Posterior vena cava (tissue), 2 donors: ENCODE measurements around the gene CLIC5. TPM values are rescaled to one million over a fixed set of nuclear protein-coding genes. Genes with fewer than 3 reads are reported as not detected.

Source experiments
- DNase-seq: peaks from one replicate; pipeline ENCODE4 v3.0.0-alpha.2; 2020; ENCODE audit warnings: low spot score
- intact Hi-C, 2 donors: fragments of 100-400 bp; cut with DNase I; formaldehyde crosslinking; loops; one replicate each; pipeline versions ENCODE4 v1.14.1 to v1.14.2; 2022 to 2023
- total RNA-seq, 2 donors: library from RNA; stranded (reverse); fragmentation: NEBNext Ultra II Directional; extraction: Animal tissue kit (Norgen Biotek cat#: 25700); gene quantifications; one replicate each; pipeline ENCODE4 v1.2.1, GENCODE V29; 2021
- donor health status: DM: yes; HTN: yes; CAD: no.
- donor health status: DM: yes; HTN: yes; CAD: no.

Gene CLIC5
- total RNA-seq, 2 donors from 2014 or later, result 7.6 to 9.4 TPM

GRCh38 chr6:46040288-46040687 lies 24.6 kb upstream of the CLIC5 start:
- no peak for DNase-seq
- intact Hi-C loops, result no loop called here

DNA sequence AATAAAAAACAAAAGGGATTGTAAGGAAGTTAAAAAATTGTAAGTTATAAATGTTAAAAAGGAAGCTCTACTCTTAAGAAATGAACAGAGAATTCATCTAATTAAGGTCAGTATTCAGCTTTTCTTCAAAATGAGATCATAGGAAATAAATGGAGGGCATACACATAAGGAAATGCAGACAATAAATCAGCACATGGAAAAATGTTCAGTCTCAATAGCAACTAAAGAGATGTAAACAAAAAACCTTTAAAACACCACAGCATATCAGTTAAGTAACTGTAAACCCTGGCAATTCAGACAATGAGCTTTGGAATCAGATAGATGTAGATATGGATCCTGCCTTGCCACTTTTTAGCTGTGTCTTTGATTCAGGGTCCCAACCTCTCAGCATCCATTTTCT lies 24.0 kb upstream of the CLIC5 start:
- no peak for DNase-seq
- intact Hi-C loops, result no loop called here

DNA sequence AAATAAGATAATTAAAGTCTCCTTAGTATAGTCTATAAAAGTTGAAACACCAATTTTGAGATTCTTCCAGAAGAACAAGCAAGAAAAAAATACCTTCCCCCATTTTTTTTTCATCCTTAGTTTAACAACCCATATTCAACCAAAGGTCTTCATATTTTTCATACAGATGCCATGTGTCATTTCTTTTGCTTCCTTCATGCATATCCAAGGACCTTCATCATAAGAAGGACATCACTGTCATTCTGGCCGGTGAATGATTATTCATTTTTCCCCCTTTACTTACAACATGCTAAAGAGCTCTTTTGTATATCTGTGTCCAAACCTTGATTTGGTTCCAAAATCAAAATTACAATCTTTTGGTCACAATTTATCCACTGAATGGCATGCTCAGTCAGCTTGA lies 21.3 kb upstream of the CLIC5 start:
- intact Hi-C loops, result no loop called here
- DNase-seq, result no peak

DNA sequence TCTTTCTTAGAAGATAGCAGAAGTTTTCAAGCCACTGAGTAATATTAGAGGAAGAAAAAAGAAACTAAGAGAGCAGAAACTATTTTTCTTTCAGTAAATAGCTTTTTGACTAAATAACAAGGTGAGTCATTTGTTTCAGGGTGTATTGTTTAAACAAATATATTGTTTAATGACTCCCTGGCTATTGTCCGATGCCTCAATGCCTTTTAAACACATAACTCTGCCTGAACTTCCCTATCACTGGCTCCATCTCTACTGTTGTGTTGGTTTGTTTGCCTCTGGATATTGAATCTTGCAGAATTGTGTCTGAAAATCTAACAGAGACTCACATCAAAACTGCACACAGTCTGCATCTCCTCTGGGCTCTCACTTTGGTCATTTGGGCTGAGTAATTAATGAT lies 19.6 kb upstream of the CLIC5 start:
- intact Hi-C loops, result no loop called here
- no peak for DNase-seq

- DNase-seq, result no peak
- intact Hi-C loops, result no loop called here
Measured at GRCh38 chr6:46032110-46032998, 16.7 kb upstream of the CLIC5 start.

- DNase-seq, result no peak
- intact Hi-C loops, result no loop called here
Measured at GRCh38 chr6:46029602-46030001, 13.9 kb upstream of the CLIC5 start.

GRCh38 chr6:46026307-46026706 lies 10.6 kb upstream of the CLIC5 start:
- intact Hi-C loops, result no loop called here
- no peak for DNase-seq

DNA sequence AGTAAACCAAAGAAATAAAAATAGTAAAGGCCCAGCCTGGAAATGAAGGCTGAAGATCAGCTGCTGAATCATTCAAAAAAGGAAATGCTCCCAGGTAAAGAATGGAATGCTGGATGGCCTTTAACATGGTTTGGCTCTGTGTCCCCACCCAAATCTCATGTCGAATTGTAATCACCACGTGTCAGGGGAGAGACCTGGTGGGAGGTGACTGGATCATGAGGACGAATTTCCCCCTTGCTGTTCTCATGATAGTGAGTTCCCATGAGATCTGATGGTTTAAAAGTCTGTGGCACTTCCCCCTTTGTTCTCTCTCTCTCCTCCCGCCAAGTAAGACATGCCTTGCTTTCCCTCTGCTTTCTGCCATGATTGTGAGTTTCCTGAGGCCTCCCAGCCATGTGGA lies 9.9 kb upstream of the CLIC5 start:
- intact Hi-C loops, result no loop called here
- no peak for DNase-seq

DNA sequence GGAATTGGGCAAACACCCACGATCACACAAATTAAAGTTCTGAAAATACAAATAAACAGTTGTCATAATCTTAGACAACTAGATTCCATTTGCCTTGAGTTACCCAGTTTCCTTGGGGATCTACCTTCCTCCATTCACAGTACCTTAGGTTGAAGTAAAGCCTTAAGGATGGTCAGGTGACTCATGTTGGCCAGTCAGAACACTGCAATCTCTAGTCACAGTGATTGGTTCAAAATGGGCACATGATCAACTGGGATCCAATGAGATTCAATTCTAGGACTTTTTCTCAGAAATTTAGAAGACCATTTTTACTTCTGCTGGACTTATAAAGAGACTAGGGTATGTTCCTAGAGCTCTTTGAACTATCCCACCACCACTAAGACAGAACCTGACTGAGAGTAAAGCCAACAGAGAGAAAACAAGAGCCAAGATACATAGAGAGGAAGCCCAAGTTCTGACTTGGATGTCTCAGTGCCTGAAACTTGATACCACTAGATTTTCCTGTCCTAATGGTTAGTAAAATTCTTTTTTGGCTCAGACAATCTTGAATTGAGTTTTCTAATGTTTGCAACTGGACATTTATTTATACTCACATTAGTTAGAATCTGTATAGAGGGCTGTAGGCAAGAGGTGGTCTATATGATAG lies 8.6 kb upstream of the CLIC5 start:
- intact Hi-C loops, result no loop called here

GRCh38 chr6:46023216-46023915 lies 7.7 kb upstream of the CLIC5 start:
- no peak for DNase-seq
- intact Hi-C loops, result no loop called here

More for the DNA sequence above, 8.6 kb upstream of the CLIC5 start:
- no peak for DNase-seq

GRCh38 chr6:46022106-46022948 lies 6.7 kb upstream of the CLIC5 start:
- DNase-seq, result no peak
- intact Hi-C loops, result no loop called here

- intact Hi-C loops, result no loop called here
- no peak for DNase-seq
Measured at GRCh38 chr6:46017726-46018125, 2.1 kb upstream of the CLIC5 start.

- intact Hi-C loops, result no loop called here
- DNase-seq, result no peak
Measured at GRCh38 chr6:46016063-46016608, 476 bp upstream of the CLIC5 start.

DNA sequence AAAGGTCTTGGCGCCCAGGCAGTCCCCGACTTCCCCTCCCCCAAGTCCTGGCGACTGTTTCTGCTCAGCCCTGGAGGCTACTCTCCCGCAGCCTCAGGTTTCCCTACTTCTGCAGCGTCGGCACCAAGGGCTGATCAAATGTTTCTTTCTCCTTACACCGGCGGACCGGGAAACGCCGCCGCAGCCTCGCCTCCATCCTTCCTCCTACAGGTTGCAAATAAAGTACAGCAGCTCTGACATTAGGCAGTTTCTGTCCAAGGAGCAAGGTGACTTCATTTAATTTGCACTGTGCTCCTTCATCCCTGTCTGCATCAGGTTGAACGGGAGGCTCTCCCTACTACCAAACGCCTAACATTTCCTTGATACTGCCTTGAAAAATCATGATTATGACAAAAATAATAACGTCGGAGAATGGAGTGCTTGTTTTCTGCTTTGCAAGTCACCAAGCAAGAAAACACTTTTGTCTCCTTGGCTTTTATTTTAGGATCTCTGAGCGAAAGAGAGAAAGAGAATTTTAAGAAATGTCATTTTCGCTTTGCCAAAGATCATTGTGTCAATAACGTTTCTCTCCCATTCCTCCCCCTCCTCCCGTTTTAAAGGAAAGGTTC lies 1.0 kb downstream of the CLIC5 start:
- intact Hi-C loops, result no loop called here
- no peak for DNase-seq

DNA sequence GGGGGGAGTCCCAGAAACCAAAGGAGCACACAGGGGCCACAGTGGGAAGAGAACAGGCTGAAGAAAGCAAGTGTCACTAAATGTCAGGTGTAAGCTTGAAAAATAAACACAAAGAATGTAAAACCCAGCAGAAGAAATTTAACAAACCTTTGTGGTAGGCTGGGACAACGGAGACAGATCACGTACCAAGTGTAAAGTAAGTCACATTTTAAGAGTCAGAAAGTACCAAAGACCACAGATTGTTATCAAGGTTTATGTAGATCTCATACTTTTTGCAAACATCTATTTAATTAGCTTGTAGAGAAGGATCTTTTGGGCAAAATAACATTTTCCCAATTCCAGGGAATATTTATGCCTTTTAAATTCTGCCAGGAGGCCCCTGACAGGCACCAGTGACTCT lies 1.6 kb downstream of the CLIC5 start:
- DNase-seq, result no peak
- intact Hi-C loops, result no loop called here

DNA sequence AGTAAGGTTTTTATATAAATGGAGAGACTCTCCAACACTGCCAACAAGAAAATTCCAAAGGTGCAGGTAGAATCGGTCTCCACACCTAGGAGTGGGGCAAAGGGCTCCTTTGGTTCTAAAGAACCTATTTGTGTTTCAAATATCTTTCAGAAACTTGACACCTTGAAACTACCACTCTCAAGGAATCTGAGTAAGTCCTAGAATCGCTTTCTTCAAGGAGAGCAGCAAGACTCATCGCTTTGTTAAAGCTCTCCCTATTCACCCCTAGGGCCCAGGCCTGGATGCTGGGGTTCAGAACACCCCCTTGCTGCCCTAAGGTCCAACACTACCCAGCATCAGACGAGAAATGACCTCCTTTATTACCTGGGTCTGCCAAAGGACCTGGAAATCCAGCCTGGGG lies 2.0 kb downstream of the CLIC5 start:
- intact Hi-C loops, result no loop called here
- DNase-seq, result no peak

DNA sequence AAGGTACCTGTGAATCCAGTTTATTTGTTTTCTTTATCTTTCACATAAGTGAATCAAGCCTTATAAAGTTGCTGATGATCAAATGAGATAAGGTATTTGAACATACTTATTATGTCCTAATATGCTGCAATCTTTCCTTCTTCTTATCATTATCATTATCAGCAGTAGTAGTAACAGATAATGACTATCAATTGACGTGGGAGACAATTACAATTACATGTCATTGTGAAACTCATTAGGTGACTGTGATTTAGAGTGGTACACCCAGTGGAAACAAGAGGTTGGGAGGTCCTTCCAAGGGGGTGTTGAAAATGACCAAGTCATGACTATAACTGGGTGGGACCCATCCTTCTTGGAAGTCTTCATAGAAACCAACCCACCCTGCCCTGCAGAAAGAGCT lies 2.8 kb downstream of the CLIC5 start:
- no peak for DNase-seq
- intact Hi-C loops, result no loop called here

DNA sequence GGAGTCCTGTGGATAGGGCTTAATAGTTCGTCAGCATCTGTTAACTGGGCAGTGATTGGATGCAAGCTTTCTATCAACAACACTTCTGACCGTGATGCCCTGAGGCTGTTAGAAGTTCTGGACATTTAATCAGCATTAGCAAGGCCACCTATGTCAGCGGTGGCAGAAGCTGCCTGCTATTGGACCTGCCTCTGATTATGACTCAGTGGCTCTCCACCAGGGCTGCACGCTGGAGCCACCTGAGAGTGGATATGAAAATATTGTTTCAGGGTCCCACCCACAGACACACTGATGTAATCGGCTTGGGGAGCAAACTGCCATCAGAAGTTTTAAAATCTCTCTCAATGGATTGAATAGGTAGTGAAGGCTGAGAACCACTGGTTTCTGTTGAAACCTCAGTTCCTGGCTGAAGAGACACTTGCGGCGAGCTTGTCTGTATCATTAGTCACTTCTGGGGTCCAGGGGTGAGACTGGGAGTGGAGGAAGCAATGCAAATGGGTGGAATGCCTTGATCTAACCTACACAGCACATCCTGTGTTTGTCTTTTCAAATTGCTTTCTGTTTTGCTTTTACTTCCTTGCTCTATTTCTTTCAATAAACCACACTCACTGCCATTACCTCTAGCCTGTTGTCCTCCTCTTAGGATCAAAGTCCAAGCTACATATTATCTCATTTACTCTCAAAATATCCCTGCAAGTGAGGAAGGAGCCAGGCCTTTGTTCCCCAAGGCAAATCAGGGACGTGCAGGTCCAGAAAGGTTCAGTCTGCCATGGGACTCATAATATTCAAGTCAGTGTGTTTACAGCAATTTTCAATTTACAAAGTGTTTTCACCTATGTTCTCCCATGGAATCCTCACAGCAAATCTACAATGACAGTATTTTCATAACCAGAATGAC lies 4.2 kb downstream of the CLIC5 start:
- no peak for DNase-seq
- intact Hi-C loops, result no loop called here
